Endothelial cell of umbilical vein (primary cell): ENCODE measurements around the gene RPL35A. TPM values are rescaled to one million over a fixed set of nuclear protein-coding genes. Genes with fewer than 3 reads are reported as not detected.
"Not testable (repeated sequence)": the region's sequence is repeated elsewhere in the genome, so short reads cannot be mapped to it uniquely, and the experiment has no call there.

Experiments
- BruUV-seq: library from RNA; stranded (reverse); fragments of 400-500 nt; replicated peaks from 2 replicates; lab custom pipeline; 2021; lab: Mats Ljungman, UMichigan
- CTCF ChIA-PET: fragments of 300-600, 350-600 bp; sonication (Branson Sonifier 250); formaldehyde crosslinking; loops from one replicate; lab custom pipeline; 2021; ENCODE audit warnings: antibody characterized with exemption, inconsistent platforms; lab: Charles Lee
- POLR2A ChIA-PET: fragments of 300-600, 350-600 bp; sonication (Branson Sonifier 250); formaldehyde crosslinking; loops from one replicate; lab custom pipeline; 2021; ENCODE audit warnings: antibody characterized with exemption, inconsistent platforms; lab: Charles Lee
- DNase-seq: peaks from one replicate; pipeline ENCODE4 v3.0.0-alpha.2; 2011; ENCODE audit warnings: low read depth, low spot score
- FAIRE-seq: peaks from 2 replicates; lab custom pipeline; 2011; peaks lifted over from hg19 to GRCh38; lab: Jason Lieb, UNC
- H2AFZ ChIP-seq: 2 replicates; pipeline ENCODE4 v1.6.0; 2012; ENCODE audit warnings: low read depth, low read length, control low read depth, inconsistent platforms
- H3K27ac ChIP-seq: 2 replicates; pipeline ENCODE4 v1.5.1; 2011; ENCODE audit warnings: low read depth, mild to moderate bottlenecking, control low read depth, low read length, moderate library complexity; ENCODE audit not compliant: insufficient read depth
- H3K27me3 ChIP-seq, 2 experiments: 2 replicates each; pipeline versions ENCODE4 v1.6.0 to v1.6.1; 2011; ENCODE audit warnings: low read length in 2 of 2, mixed read lengths in 1 of 2; ENCODE audit not compliant: control insufficient read depth in 2 of 2, insufficient read depth in 2 of 2
- H3K36me3 ChIP-seq, 2 experiments: 2 replicates in 1 of 2; 3 replicates in 1 of 2; pipeline ENCODE4 v1.5.1; 2011; ENCODE audit warnings: low read length in 2 of 2, mild to moderate bottlenecking in 1 of 2, moderate library complexity in 1 of 2; ENCODE audit not compliant: control insufficient read depth in 2 of 2, insufficient read depth in 2 of 2; ENCODE audit errors: extremely low read depth in 1 of 2
- H3K4me1 ChIP-seq: 3 replicates; pipeline ENCODE4 v1.5.1; 2011; ENCODE audit warnings: mild to moderate bottlenecking, low read length; ENCODE audit not compliant: control insufficient read depth, insufficient read depth; ENCODE audit errors: extremely low read depth
- H3K4me2 ChIP-seq: 2 replicates; pipeline ENCODE4 v1.6.1; 2011; ENCODE audit warnings: low read length, control low read depth, mixed read lengths; ENCODE audit not compliant: insufficient read depth
- H3K4me3 ChIP-seq, 3 experiments: fragments of 200-600 bp in 1 of 3; sonication (generic), shearing (Covaris generic) in 1 of 3; replicated peaks in 1 of 3; 2 replicates each; pipeline ENCODE4 v1.5.1; 2011 to 2016; ENCODE audit warnings: control low read depth in 3 of 3, low read length in 3 of 3, mild to moderate bottlenecking in 2 of 3, inconsistent platforms in 1 of 3, low read depth in 1 of 3, moderate library complexity in 1 of 3; ENCODE audit not compliant: insufficient read depth in 1 of 3
- H3K79me2 ChIP-seq: 2 replicates; pipeline ENCODE4 v1.6.0; 2012; ENCODE audit warnings: low read length, inconsistent platforms; ENCODE audit not compliant: control insufficient read depth, insufficient read depth
- H3K9ac ChIP-seq: replicated peaks from 2 replicates; pipeline ENCODE3; 2011; ENCODE audit warnings: low read length, control low read depth; ENCODE audit not compliant: insufficient read depth; ENCODE audit errors: extremely low read depth
- H3K9me1 ChIP-seq: replicated peaks from 3 replicates; pipeline ENCODE4 v1.6.0; 2011; ENCODE audit warnings: mild to moderate bottlenecking, low read length; ENCODE audit not compliant: control insufficient read depth, insufficient read depth; ENCODE audit errors: extremely low read depth
- H3K9me3 ChIP-seq: replicated peaks from 2 replicates; pipeline ENCODE4 v1.5.1; 2012; ENCODE audit warnings: low read length, inconsistent platforms; ENCODE audit not compliant: control insufficient read depth, insufficient read depth
- H4K20me1 ChIP-seq: replicated peaks from 2 replicates; pipeline ENCODE3; 2011; ENCODE audit warnings: mild to moderate bottlenecking, low read length; ENCODE audit not compliant: control insufficient read depth, insufficient read depth; ENCODE audit errors: extremely low read depth
- CTCF ChIP-seq, 2 donors: IDR thresholded peaks; 1 replicate in 1 of 2; 2 replicates in 1 of 2; pipeline ENCODE4 v1.5.1; 2011; ENCODE audit warnings: low read length in 2 of 2, mild to moderate bottlenecking in 2 of 2, moderate library complexity in 2 of 2, control low read depth in 1 of 2, inconsistent platforms in 1 of 2, low read depth in 1 of 2; ENCODE audit not compliant: insufficient read depth in 1 of 2; ENCODE audit errors: extremely low read depth in 1 of 2
- GATA2 ChIP-seq: IDR thresholded peaks from 2 replicates; pipeline ENCODE4 v1.7.0; 2011; ENCODE audit warnings: low read depth, mild to moderate bottlenecking, moderate library complexity, mixed read lengths, low read length; ENCODE audit not compliant: insufficient read length, insufficient read depth
- POLR2A ChIP-seq: IDR thresholded peaks from 2 replicates; pipeline ENCODE4 v1.6.1; 2012; ENCODE audit warnings: low read depth, mild to moderate bottlenecking, control low read depth, low read length
- POLR2AphosphoS5 ChIP-seq: IDR thresholded peaks from 2 replicates; pipeline ENCODE4 v1.6.1; 2012; ENCODE audit warnings: low read depth, mild to moderate bottlenecking, control low read depth, low read length, moderate library complexity; ENCODE audit not compliant: insufficient read depth
- dilution Hi-C: fragments of 300-500 bp; cut with MboI; formaldehyde crosslinking; loops from one replicate; pipeline ENCODE4 v1.15.0; 2019; ENCODE audit warnings: low sequenced_read_pairs; ENCODE audit not compliant: extremely low pct_ligation_motif_present
- intact Hi-C: fragments of 100-400 bp; cut with micrococcal nuclease; formaldehyde crosslinking; loops from one replicate; pipeline ENCODE4 v1.10.0; 2022
- polyA plus RNA-seq, 4 experiments: library from polyadenylated mRNA; depleted of rRNA in 3 of 4; stranded (reverse) in 3 of 4; unstranded in 1 of 4; fragments of >200 nt; gene quantifications; 2 replicates each; pipeline versions ENCODE4 v1.2.1 to v1.2.3, GENCODE V29; 2011 to 2012; ENCODE audit warnings: missing spikeins in 1 of 4
- total RNA-seq: library from RNA; stranded (reverse); gene quantifications from 2 replicates; pipeline ENCODE4 v1.2.3, GENCODE V29; 2021
- TF ChIP-seq, protein P1 (sequence below): IDR thresholded peaks from 2 replicates; pipeline ENCODE4 v1.6.1; 2011; ENCODE audit not compliant: insufficient read depth, insufficient read length

The RPL35A gene
- total and polyA plus RNA-seq, 2 donors (not counting 3 experiments of a cell fraction or from before 2014, with no cell fraction given), result 566 to 1,094 TPM

- Histone ChIP-seq H3K27ac (no peak overlapping the region), H3K4me3 (no peak overlapping the region), H3K79me2 (no peaks in the 10 kb centered on the region), H4K20me1 (no peaks in the 10 kb centered on the region), H3K9me1 (no peaks in the 10 kb centered on the region), H3K4me2 (no peak overlapping the region), H3K9me3 (no peaks in the 10 kb centered on the region), H3K4me1 (no peaks in the 10 kb centered on the region), H3K27me3 (no peaks in the 10 kb centered on the region), H2AFZ (no peak overlapping the region), H3K9ac (no peak overlapping the region), H3K36me3 (no peaks in the 10 kb centered on the region)
- FAIRE-seq, result no peak
- POLR2A ChIA-PET, result no interaction called here
- dilution Hi-C loops, result no loop called here
- BruUV-seq, result no TSS peak
- TF ChIP-seq, protein P1, sequence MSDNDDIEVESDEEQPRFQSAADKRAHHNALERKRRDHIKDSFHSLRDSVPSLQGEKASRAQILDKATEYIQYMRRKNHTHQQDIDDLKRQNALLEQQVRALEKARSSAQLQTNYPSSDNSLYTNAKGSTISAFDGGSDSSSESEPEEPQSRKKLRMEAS, result no peak
- TF ChIP-seq GATA2 (no peak), POLR2A (no peak)
- DNase-seq, result no peak
- intact Hi-C loops, result loop anchor here (1.0 to 2.0 kb wide), 2 partner anchors 36 to 174 kb away; no protein-coding TSS in a partner anchor
- CTCF ChIA-PET, result interaction anchor here (1.6 to 3.3 kb wide), 2 partner anchors 17 to 36 kb away, joined by 7 to 56 read pairs; no protein-coding TSS in a partner anchor
Observed at GRCh38 chr3:197906850-197907187, 43.2 kb upstream of the RPL35A start.

DNA sequence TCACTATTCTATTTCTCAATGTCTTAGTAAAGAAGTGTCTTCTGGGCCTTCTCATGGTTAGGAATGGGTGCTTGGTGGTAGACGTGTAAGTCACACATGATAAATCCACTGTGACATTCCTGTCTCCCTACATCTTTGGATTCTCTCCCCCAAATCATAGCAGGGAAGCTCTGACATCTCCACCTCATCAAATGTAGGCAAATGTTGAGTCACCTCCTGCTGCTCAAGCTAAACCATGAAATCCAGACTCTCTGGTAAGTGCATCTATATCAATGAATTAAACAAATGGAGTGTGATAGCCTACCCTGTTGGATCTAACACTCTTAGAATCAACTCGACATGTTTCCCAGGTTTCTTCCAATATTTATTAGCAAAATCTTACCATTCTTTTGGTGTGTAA, 42.8 kb upstream of the RPL35A start:
- Histone ChIP-seq H3K79me2 (no peaks in the 10 kb centered on the region), H2AFZ (no peak overlapping the region), H4K20me1 (no peaks in the 10 kb centered on the region), H3K4me2 (no peak overlapping the region), H3K36me3 (no peaks in the 10 kb centered on the region), H3K9me1 (no peaks in the 10 kb centered on the region), H3K9ac (no peak overlapping the region), H3K9me3 (no peaks in the 10 kb centered on the region), H3K4me1 (no peaks in the 10 kb centered on the region), H3K4me3 (no peak overlapping the region), H3K27me3 (no peaks in the 10 kb centered on the region), H3K27ac (no peak overlapping the region)
- FAIRE-seq (no peak), DNase-seq (no peak)
- dilution Hi-C loops (no loop called here), intact Hi-C loops (loop anchor here (2.0 kb wide), 1 partner anchor 174 kb away; no protein-coding TSS in a partner anchor)
- no TSS peak for BruUV-seq
- TF ChIP-seq POLR2AphosphoS5 (no peak), CTCF (IDR thresholded peaks at IDR 0.05; ENCODE audit: extremely low read depth in 1 of 2, insufficient read depth in 1 of 2, low read depth in 1 of 2, low read length in 2 of 2) (no peak)
- CTCF ChIA-PET, result interaction anchor here (3.3 kb wide), 1 partner anchor 36 kb away, joined by 56 read pairs; no protein-coding TSS in a partner anchor
- POLR2A ChIA-PET, result no interaction called here

DNA sequence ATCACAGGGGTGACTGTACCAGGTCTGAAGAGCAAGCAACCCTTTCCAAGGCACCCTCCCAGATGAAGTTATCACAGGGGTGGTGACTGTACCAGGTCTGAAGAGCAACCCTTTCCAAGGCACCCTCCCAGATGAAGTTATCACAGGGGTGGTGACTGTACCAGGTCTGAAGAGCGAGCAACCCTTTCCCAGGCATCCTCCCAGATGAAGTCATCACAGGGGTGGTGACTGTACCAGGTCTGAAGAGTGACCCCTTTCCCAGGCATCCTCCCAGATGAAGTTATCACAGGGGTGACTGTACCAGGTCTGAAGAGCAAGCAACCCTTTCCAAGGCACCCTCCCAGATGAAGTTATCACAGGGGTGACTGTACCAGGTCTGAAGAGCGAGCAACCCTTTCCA, 41.4 kb upstream of the RPL35A start:
- CTCF ChIA-PET, intact Hi-C loops, BruUV-seq, H3K9ac ChIP-seq, H3K27me3 ChIP-seq, H3K4me1 ChIP-seq, DNase-seq, H3K9me3 ChIP-seq, H3K9me1 ChIP-seq, H3K4me2 ChIP-seq, H3K4me3 ChIP-seq, H2AFZ ChIP-seq, H4K20me1 ChIP-seq, FAIRE-seq, H3K36me3 ChIP-seq, POLR2A ChIA-PET, H3K27ac ChIP-seq, H3K79me2 ChIP-seq, dilution Hi-C loops: not testable (repeated sequence)
